Measurements from ENCODE around the gene FBLN1. TPM values are rescaled to one million over a fixed set of nuclear protein-coding genes. Genes with fewer than 3 reads are reported as not detected.

Gene FBLN1, protein sequence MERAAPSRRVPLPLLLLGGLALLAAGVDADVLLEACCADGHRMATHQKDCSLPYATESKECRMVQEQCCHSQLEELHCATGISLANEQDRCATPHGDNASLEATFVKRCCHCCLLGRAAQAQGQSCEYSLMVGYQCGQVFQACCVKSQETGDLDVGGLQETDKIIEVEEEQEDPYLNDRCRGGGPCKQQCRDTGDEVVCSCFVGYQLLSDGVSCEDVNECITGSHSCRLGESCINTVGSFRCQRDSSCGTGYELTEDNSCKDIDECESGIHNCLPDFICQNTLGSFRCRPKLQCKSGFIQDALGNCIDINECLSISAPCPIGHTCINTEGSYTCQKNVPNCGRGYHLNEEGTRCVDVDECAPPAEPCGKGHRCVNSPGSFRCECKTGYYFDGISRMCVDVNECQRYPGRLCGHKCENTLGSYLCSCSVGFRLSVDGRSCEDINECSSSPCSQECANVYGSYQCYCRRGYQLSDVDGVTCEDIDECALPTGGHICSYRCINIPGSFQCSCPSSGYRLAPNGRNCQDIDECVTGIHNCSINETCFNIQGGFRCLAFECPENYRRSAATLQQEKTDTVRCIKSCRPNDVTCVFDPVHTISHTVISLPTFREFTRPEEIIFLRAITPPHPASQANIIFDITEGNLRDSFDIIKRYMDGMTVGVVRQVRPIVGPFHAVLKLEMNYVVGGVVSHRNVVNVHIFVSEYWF
- polyA plus RNA-seq (2011; rRNA removed), result 681 and 1,033 TPM in 2 replicates
- 344 and 433 TPM in 2 replicates for polyA minus RNA-seq (2011; rRNA and poly(A)+ RNA removed)

DNA sequence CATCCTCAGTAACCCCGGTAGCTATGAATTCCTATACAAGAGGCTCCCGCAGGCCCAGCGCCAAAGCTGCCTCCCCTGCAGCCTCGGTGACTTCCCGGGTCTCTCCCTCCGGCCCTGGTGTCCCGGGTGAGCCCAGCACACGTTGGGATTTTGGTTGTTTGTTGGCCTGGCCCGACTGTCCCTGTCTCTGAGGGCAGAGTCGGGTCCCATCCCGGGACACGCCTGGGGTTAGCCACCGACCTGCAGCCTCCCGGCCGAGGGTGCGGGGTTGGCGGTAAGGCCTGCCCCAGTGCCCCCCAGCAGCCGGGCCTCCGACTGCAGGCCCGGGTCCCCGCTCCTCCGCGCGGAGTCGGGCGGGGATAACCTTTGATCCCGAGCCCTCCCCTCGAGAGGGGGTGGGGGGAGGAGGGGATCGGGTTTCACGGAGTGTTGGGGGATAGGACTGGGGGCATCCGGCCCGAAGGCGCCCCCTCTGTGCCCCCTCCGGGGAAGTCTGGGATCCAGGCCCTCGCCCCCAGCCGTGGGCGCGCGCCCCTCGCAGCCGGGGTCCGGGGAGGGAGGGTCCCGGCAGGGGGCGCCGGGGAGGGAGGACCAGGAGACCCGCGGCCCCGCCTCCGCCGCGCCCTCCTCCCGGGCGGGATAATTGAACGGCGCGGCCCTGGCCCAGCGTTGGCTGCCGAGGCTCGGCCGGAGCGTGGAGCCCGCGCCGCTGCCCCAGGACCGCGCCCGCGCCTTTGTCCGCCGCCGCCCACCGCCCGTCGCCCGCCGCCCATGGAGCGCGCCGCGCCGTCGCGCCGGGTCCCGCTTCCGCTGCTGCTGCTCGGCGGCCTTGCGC is at the start of gene FBLN1:
FBLN1 (plus strand) TSS at position 669 of the 835 bp plus-strand sequence; CDS start at position 772, 103 bp downstream.
- ChIA-PET CTCF (interaction anchor here (1.0 to 6.6 kb wide), 5 partner anchors 11 to 60 kb away, joined by 3 to 46 read pairs (median 14); no protein-coding TSS in a partner anchor), POLR2A (no interaction called here)
- peaks cover 20% of the 10 kb centered on the region for H3K36me3 ChIP-seq (ENCODE audit: control insufficient read depth, insufficient read depth, low read length)
- TF ChIP-seq, protein P1, sequence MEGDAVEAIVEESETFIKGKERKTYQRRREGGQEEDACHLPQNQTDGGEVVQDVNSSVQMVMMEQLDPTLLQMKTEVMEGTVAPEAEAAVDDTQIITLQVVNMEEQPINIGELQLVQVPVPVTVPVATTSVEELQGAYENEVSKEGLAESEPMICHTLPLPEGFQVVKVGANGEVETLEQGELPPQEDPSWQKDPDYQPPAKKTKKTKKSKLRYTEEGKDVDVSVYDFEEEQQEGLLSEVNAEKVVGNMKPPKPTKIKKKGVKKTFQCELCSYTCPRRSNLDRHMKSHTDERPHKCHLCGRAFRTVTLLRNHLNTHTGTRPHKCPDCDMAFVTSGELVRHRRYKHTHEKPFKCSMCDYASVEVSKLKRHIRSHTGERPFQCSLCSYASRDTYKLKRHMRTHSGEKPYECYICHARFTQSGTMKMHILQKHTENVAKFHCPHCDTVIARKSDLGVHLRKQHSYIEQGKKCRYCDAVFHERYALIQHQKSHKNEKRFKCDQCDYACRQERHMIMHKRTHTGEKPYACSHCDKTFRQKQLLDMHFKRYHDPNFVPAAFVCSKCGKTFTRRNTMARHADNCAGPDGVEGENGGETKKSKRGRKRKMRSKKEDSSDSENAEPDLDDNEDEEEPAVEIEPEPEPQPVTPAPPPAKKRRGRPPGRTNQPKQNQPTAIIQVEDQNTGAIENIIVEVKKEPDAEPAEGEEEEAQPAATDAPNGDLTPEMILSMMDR (IDR thresholded peaks at IDR 0.05; ENCODE audit: insufficient read depth, low read depth, low read length), result peak; percentile 22; the same call in 1 of the 2 replicates
- H3K27me3 ChIP-seq (ENCODE audit: control insufficient read depth, insufficient read depth, low read length), result no peaks in the 10 kb centered on the region
- DNase-seq (ENCODE audit: low read depth), result no peak
- H3K4me3 ChIP-seq (ENCODE audit: low read depth, low read length), result peak within 1 kb of the TSS; percentile 99

DNA sequence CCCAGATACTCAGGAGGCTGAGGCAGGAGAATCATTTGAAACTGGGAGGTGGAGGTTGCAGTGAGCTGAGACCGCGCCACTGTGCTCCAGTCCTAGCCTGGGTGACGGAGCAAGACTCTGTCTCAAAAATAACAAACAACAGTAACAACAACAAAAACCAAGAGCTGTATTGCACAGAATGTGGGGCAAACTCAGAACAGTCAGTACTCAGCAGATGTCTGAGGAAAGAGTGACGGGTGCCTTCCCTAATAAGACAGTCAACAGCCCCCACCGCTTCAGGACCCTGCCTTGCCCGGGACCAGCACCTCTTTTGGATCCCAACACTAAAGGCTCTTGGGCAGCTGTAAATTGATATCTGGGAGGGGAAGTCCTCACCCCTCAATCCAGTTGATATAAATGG is 48.9 kb upstream of the FBLN1 start:
- Histone ChIP-seq H3K27me3 (ENCODE audit: control insufficient read depth, insufficient read depth, low read length) (no peaks in the 10 kb centered on the region), H3K36me3 (ENCODE audit: control insufficient read depth, insufficient read depth, low read length) (no peaks in the 10 kb centered on the region), H3K4me3 (ENCODE audit: low read depth, low read length) (no peak overlapping the region)
- ChIA-PET CTCF (interaction anchor here (0.8 to 5.0 kb wide), 6 partner anchors 9 to 98 kb away, joined by 3 to 27 read pairs (median 9); no protein-coding TSS in a partner anchor), POLR2A (interaction anchor here (0.6 to 1.2 kb wide), 2 partner anchors 17 to 19 kb away, joined by 3 to 4 read pairs; no protein-coding TSS in a partner anchor)
- TF ChIP-seq, protein P1 (IDR thresholded peaks at IDR 0.05; ENCODE audit: insufficient read depth, low read depth, low read length), result no peak
- no peak for DNase-seq (ENCODE audit: low read depth)

DNA sequence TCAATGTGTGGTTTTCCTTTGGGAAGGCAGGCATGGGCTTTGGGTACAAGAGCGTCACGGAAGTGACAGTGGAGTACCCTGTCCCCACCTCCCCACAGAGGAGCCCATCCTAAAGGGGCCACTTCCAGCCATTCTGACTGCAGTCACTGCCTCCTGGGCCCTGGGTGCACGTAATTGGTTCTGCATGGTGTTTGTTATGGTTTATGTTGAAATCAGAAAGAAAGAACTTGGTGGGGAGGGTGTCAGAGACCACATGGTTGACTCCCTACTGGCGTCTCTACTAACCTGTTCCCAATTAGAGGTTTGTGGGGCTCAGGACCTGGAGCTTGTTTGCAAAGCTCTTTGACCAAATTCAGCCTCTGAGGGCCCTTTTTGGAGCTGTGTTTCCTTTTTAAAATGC is 48.4 kb upstream of the FBLN1 start:
- ChIA-PET POLR2A (interaction anchor here (0.5 to 1.3 kb wide), 6 partner anchors 15 to 24 kb away, joined by 3 to 6 read pairs (median 4); no protein-coding TSS in a partner anchor), CTCF (interaction anchor here (0.8 to 5.0 kb wide), 5 partner anchors 8 to 95 kb away, joined by 3 to 27 read pairs (median 13); no protein-coding TSS in a partner anchor)
- Histone ChIP-seq H3K4me3 (ENCODE audit: low read depth, low read length) (no peak overlapping the region), H3K27me3 (ENCODE audit: control insufficient read depth, insufficient read depth, low read length) (no peaks in the 10 kb centered on the region), H3K36me3 (ENCODE audit: control insufficient read depth, insufficient read depth, low read length) (no peaks in the 10 kb centered on the region)
- DNase-seq (ENCODE audit: low read depth), result peak; percentile 88
- TF ChIP-seq, protein P1 (IDR thresholded peaks at IDR 0.05; ENCODE audit: insufficient read depth, low read depth, low read length), result no peak

DNA sequence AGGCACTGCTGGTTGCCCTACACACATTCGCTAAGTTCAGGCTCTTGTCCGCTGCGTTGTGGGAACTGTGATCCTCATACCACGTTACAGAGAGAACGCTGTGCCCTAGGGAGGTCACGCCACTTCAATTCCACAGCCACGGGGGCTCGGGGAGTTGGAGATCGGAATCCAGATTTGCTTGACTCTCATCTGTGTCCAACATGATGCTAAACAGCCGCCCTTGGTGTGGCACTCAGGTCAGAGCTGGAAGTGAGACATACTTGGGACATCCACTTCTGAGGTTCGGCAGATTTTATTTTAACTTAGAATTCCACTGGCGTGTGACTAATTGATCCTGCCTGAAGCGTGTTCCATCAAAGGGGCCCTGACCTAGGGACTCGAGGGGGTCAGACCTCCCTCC is 47.5 kb upstream of the FBLN1 start:
- DNase-seq (ENCODE audit: low read depth), result peak; percentile 70
- TF ChIP-seq, protein P1 (IDR thresholded peaks at IDR 0.05; ENCODE audit: insufficient read depth, low read depth, low read length), result no peak
- Histone ChIP-seq H3K36me3 (ENCODE audit: control insufficient read depth, insufficient read depth, low read length) (no peaks in the 10 kb centered on the region), H3K27me3 (ENCODE audit: control insufficient read depth, insufficient read depth, low read length) (no peaks in the 10 kb centered on the region), H3K4me3 (ENCODE audit: low read depth, low read length) (no peak overlapping the region)
- POLR2A ChIA-PET, result interaction anchor here (1.2 to 1.3 kb wide), 2 partner anchors 15 to 23 kb away, joined by 5 to 6 read pairs; no protein-coding TSS in a partner anchor
- CTCF ChIA-PET, result interaction anchor here (0.6 to 5.0 kb wide), 6 partner anchors 14 to 189 kb away, joined by 3 to 27 read pairs (median 3); no protein-coding TSS in a partner anchor

Data from BJ (cell line).